Measurements from ENCODE around the gene DPYD. TPM values are rescaled to one million over a fixed set of nuclear protein-coding genes. Genes with fewer than 3 reads are reported as not detected.

DPYD gene
- total RNA-seq, 1 experiment from 2014 or later = 7.0 TPM

GRCh38 chr1:97277891-97278654 lies 642.8 kb downstream of the DPYD start:
- intact Hi-C loops (cut with micrococcal nuclease; ENCODE audit: unreplicated experiment) = no loop called here
- Histone ChIP-seq H3K27me3 (replicated peaks; ENCODE audit: control insufficient read depth, insufficient read depth, low read length) (no peaks in the 10 kb centered on the region), H3K36me3 (ENCODE audit: control insufficient read depth, insufficient read depth, low read length) (no peaks in the 10 kb centered on the region), H3K4me1 (no peaks in the 10 kb centered on the region), H3K4me3 (ENCODE audit: low read depth, low read length) (no peak overlapping the region), H3K9me3 (no peaks in the 10 kb centered on the region)
- Mint-ChIP-seq H3K9me3 (ENCODE audit: unreplicated experiment) (no peaks in the 10 kb centered on the region), H3K4me3 (ENCODE audit: unreplicated experiment) (no peak overlapping the region), H3K27ac (ENCODE audit: unreplicated experiment) (no peak overlapping the region), H3K36me3 (ENCODE audit: insufficient read depth, unreplicated experiment) (peaks cover 12% of the 10 kb centered on the region), H3K27me3 (ENCODE audit: insufficient read depth, unreplicated experiment) (no peaks in the 10 kb centered on the region), H3K4me1 (ENCODE audit: low read depth, unreplicated experiment) (peaks cover 6% of the 10 kb centered on the region)
- BruUV-seq (replicated peaks) = no TSS peak
- POLR2A ChIA-PET = no interaction called here
- DNase-seq = no peak
- TF ChIP-seq CTCF (IDR thresholded peaks at IDR 0.05; ENCODE audit: insufficient read depth in 1 of 2, low read depth in 1 of 2, low read length in 1 of 2, severe bottlenecking in 1 of 2, unreplicated experiment in 1 of 2) = no peak
- CTCF ChIA-PET = no interaction called here

- no TSS peak for BruUV-seq (replicated peaks)
These were observed 648.7 kb downstream of the DPYD start for GRCh38 chr1:97271916-97272788.

More at GRCh38 chr1:97271916-97272788, 648.7 kb downstream of the DPYD start:
- H3K36me3 ChIP-seq (ENCODE audit: control insufficient read depth, insufficient read depth, low read length) = no peaks in the 10 kb centered on the region
- Mint-ChIP-seq H3K9me3 (ENCODE audit: unreplicated experiment) (no peaks in the 10 kb centered on the region), H3K4me1 (ENCODE audit: low read depth, unreplicated experiment) (peaks cover 14% of the 10 kb centered on the region), H3K27ac (ENCODE audit: unreplicated experiment) (no peak overlapping the region), H3K4me3 (ENCODE audit: unreplicated experiment) (no peak overlapping the region), H3K36me3 (ENCODE audit: insufficient read depth, unreplicated experiment) (no peaks in the 10 kb centered on the region), H3K27me3 (ENCODE audit: insufficient read depth, unreplicated experiment) (no peaks in the 10 kb centered on the region)
- intact Hi-C loops (cut with micrococcal nuclease; ENCODE audit: unreplicated experiment) = no loop called here
- H3K4me3 ChIP-seq (ENCODE audit: low read depth, low read length) = no peak overlapping the region
- H3K27me3 ChIP-seq (replicated peaks; ENCODE audit: control insufficient read depth, insufficient read depth, low read length) = no peaks in the 10 kb centered on the region
- CTCF ChIA-PET = no interaction called here
- no peaks in the 10 kb centered on the region for H3K4me1 ChIP-seq
- POLR2A ChIA-PET = no interaction called here
- DNase-seq = no peak
- TF ChIP-seq CTCF (IDR thresholded peaks at IDR 0.05; ENCODE audit: insufficient read depth in 1 of 2, low read depth in 1 of 2, low read length in 1 of 2, severe bottlenecking in 1 of 2, unreplicated experiment in 1 of 2) = no peak
- H3K9me3 ChIP-seq = no peaks in the 10 kb centered on the region
